ENCODE measurements around the gene TMEM217.

TMEM217 gene

DNA sequence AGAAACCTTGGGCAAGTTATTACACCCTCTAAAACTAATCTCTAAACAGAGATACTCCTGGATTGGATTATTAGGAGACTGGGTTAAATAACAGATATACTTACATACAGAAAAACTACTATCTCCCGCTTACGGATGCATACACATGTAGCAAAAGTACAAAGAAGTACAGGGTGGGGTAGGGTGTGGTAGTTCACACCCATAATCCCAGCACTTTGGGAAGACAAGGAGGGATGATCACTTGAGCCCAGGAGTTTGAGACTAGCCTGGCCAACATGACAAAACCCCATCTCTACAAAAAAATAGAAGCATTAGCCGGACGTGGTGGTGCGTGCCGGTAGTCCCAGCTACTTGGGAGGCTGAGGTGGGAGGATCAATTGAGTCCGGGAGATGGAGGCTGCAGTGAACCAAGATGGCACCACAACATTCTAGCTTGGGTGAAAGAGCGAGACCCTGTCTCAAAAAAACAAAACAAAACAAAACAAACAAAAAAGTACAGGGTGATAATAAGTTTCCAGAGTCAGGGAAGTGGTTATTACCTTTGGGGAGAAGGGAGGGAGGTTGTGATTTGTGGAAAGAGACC is 79.9 kb downstream of the TMEM217 start:
- no peak for DNase-seq

DNA sequence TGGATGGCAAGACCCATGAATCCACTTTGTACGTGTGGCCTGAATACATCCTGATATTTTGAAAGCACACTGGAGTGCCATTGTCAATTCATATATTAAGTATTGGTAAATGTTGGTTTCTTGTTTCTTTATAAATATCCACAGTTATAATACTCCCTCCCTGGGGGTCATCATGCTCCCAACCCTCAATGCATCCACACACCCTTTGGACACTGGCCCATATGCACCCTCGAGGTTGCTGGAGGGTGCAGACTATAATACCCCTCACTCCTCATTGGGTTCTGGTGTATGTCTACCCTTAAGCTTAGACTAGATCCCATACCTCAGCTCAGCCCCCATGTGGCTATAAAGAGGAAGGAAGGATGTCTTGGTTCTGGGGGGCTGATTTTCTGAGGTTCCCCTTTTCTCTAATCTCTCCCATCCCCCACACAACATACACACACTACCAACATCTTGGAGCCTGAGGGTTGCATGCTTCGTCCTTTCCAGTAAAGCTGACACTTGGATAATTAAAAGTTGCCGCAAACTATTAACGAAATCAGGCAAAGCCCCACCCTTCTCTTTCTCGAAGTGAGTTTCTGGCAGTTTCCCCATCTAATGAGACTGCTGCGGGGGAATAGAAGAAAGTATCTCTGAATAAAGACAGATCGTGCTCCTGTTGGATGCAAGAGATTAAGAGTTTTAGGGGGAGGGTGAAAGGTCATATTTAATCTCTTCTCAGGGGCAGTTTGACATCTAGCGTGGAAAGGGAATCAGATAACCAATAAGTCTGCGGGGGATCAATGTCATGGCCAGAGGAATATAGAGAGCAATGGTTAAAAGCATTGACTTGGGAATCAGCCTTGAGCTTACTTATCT is 80.6 kb downstream of the TMEM217 start:
- DNase-seq, result no peak

DNA sequence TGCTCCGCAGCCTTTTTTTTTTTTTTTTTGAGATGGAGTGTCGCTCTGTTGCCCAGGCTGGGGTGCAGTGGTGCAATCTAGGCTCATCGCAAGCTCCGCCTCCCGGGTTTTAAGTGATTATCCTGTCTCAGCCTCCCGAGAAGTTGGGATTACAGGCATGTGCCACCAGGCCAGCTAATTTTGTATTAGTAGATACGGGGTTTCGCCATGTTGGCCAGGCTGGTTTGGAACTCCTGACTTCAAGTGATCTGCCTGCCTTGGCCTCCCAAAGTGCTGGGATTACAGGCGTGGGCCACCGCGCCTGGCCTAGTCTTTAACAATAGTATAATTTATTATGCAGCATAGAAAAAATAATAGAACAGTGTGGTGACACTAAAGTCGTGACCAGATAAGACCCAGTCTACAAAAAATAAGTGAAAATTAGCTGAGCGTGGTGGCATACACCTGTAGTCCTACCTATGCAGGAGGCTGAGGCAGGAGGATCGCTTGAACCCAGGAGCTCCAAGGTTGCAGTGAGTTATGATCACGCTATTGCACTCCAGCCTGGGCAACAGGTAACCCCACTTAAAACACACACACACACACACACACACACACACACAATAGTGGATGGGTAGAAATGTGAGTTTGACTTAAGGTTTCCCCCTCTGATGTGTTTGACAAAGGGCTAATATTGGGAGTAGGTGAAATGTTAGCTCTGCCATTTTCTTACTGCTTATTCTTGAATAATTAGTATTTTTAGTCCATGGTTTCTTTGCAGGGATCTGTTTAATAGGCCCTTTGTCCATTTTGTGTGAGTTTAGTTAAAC is 81.5 kb downstream of the TMEM217 start:
- no peak for DNase-seq

DNA sequence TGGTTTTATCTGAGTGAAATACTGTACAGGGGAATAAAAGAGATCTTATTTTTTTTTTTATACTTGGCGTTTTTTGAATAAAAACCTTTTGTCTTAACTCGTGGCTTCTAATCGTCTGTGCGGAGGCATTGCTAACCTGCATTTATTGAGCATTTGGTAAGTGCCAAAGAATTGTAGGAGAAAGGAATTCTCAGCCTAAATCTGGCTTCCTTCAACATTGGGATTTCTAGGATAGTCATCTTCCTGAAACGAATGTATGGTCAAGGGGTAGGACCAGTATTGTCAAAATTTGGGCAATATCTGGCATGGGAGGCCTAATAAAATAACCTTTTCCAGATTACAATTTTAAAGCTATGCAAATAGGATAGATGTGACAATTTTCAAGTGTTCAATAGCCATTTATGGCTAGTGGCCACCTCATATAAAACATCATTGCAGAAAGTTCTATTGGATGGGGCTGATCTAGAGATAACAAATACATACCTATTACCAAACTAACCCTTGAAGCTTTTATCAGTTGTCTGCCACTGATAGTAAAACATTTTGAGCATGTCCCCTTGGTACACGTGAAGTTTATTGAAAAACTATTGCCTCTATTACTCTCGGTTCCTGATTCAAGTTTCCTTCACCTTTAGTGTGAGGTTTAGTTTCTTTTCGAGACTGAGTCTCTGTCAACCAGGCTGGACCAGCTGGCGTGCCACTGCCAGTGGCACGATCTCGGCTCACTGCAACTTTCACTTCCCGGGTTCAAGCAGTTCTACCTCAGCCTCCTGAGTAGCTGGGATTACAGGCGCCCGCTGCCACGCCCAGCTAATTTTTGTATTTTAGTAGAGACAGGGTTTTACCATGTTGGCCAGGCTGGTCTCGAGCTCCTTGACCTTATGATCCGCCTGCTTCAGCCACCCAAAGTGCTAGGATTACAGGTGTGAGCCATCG is 82.3 kb downstream of the TMEM217 start:
- DNase-seq, result no peak

DNA sequence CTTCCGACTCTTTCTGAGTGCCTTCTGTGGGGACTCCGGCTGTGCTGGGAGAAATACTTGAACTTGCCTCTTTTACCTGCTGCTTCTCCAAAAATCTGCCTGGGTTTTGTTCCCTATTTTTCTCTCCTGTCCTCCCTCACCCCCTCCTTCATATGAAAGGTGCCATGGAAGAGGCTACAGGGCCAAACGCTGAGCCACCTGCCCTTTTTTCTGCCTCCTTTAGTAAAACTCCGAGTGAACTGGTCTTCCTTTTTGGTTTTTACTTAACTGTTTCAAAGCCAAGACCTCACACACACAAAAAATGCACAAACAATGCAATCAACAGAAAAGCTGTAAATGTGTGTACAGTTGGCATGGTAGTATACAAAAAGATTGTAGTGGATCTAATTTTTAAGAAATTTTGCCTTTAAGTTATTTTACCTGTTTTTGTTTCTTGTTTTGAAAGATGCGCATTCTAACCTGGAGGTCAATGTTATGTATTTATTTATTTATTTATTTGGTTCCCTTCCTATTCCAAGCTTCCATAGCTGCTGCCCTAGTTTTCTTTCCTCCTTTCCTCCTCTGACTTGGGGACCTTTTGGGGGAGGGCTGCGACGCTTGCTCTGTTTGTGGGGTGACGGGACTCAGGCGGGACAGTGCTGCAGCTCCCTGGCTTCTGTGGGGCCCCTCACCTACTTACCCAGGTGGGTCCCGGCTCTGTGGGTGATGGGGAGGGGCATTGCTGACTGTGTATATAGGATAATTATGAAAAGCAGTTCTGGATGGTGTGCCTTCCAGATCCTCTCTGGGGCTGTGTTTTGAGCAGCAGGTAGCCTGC is 83.2 kb downstream of the TMEM217 start:
- DNase-seq, result no peak

DNA sequence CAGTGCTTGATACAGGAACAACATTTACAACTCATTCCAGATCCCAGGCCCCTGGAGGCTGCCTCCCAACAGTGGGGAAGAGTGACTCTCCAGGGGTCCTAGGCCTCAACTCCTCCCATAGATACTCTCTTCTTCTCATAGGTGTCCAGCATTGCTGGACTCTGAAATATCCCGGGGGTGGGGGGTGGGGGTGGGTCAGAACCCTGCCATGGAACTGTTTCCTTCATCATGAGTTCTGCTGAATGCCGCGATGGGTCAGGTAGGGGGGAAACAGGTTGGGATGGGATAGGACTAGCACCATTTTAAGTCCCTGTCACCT is 83.8 kb downstream of the TMEM217 start:
- DNase-seq, result no peak

DNA sequence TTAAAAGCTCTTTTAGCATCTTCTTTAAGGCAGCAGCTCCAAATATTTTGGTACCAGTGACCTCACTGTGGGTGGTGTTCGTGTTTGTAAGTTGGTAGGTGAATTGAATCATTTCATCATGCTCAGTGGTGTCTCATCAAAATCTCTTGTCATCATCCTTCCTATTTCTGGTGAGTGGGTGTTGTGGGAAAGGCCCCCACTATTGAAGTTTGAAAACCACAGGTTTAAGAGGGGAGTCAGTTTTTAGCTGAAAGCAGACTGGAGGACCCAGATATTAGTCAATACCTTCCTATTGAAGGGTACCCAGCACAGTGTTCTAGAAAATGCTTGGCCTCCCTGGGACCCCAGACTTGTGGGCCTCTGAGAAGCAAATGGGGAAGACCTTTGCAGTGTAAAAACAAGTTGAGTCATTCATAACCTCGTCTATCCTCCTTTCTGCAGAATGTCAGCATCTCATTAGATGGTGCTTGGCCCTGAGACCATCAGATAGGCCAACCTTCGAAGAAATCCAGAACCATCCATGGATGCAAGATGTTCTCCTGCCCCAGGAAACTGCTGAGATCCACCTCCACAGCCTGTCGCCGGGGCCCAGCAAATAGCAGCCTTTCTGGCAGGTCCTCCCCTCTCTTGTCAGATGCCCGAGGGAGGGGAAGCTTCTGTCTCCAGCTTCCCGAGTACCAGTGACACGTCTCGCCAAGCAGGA is 84.3 kb downstream of the TMEM217 start:
- DNase-seq, result no peak

DNA sequence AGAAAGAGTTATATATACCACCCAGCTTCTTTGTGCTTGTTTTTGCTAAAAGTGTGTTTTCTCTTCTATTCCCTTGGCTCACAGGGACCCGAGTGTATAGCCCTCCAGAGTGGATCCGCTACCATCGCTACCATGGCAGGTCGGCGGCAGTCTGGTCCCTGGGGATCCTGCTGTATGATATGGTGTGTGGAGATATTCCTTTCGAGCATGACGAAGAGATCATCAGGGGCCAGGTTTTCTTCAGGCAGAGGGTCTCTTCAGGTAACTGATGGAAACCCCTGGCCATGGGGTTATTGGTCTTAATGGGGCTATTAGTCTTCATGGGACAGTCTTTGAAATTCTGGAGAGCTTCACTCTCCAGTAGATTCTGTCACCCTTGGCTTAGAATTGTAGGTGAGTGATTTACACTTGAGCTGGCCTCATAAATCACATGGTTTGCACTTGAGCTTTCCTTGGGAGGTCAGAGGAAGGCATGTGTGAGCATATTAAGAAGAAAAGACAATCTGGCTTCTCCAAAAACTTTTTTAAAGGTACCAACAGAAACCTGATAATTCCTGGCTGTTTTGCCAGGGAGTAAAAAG is 84.9 kb downstream of the TMEM217 start:
- DNase-seq, result no peak

DNA sequence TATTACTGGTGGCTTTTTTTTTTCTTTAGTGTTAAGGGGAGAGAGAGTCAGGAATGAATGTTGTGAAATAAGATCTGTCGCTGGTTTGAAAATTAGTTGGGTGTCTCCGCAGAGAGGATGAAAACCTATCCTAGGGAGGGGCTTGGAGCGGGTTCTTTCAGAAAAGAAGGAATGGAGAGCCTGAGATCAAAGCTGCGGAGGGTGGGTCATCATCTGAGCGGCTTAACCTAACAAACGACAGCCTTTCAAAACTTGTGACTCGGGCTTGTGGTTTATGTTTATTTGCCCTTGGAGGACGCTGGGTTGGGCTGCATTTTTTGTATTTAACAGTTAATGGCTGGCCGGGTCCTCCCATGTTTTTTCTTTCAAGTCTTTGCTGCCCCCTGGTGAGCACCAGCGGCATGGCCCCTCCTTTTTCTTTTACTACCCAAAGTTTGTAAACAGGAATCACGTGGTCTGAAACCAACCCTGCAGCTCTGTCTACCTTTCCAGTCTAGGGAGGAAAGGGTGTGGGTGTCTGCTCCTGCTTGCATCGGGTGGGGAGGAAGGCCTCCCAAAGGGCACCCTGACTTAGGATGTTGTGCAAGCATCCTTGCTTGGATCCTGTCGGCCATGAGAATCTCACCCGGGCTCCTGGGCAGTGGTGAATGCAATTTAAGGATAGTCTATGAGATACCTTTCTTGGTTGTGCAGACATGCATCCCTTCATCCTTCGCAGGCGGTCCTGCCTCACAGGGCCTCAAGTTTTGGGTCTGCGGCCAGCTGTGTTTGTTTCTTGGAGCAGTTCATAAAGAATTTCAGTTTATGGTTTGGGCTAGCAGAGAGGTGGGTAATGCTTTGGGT is 85.8 kb downstream of the TMEM217 start:
- peak; percentile 91 for DNase-seq

DNA sequence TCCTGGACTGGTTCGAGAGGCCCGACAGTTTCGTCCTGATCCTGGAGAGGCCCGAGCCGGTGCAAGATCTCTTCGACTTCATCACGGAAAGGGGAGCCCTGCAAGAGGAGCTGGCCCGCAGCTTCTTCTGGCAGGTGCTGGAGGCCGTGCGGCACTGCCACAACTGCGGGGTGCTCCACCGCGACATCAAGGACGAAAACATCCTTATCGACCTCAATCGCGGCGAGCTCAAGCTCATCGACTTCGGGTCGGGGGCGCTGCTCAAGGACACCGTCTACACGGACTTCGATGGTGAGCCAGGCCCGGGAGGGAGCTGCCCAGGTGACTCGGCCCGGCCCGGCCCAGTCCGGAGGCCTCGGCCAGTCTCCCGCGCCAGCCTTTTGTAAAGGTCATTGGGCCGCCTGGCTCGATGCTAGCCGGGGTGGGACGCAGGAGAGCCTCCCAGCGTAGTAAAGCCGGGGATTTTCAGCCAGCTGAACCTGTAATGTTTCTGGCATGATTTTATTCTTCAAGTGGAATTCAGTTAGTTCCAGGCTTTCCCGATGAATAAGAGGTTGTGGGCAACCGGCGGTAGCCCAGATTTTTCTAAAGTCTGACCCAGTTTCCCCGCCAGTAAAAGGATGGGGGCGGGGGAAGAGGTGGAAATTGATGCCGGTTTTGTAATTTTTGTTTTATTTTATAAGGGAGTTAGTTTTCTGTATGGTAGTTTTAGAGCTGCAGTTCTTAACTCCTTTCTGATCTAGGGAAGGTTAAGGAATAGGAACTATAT is 86.6 kb downstream of the TMEM217 start:
- DNase-seq, result peak; percentile 52

DNA sequence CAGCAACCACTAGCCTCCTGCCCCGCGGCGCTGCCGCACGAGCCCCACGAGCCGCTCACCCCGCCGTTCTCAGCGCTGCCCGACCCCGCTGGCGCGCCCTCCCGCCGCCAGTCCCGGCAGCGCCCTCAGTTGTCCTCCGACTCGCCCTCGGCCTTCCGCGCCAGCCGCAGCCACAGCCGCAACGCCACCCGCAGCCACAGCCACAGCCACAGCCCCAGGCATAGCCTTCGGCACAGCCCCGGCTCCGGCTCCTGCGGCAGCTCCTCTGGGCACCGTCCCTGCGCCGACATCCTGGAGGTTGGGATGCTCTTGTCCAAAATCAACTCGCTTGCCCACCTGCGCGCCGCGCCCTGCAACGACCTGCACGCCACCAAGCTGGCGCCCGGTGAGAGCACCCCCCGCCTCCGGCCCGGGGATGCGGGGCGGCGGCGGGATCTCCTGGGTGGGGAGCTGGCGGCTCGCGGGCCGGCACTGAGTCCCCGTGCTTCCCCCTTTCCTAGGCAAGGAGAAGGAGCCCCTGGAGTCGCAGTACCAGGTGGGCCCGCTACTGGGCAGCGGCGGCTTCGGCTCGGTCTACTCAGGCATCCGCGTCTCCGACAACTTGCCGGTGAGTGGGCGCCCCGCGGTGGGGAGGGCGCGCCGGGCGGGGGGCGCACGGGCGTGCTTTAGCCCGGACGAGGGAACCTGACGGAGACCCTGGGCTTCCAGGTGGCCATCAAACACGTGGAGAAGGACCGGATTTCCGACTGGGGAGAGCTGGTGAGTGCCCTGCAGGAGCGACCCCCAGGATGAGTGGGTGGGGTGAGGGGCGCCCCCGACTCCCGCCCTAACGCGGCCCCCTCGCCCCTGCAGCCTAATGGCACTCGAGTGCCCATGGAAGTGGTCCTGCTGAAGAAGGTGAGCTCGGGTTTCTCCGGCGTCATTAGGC is 87.4 kb downstream of the TMEM217 start:
- peak; percentile 29 for DNase-seq

DNA sequence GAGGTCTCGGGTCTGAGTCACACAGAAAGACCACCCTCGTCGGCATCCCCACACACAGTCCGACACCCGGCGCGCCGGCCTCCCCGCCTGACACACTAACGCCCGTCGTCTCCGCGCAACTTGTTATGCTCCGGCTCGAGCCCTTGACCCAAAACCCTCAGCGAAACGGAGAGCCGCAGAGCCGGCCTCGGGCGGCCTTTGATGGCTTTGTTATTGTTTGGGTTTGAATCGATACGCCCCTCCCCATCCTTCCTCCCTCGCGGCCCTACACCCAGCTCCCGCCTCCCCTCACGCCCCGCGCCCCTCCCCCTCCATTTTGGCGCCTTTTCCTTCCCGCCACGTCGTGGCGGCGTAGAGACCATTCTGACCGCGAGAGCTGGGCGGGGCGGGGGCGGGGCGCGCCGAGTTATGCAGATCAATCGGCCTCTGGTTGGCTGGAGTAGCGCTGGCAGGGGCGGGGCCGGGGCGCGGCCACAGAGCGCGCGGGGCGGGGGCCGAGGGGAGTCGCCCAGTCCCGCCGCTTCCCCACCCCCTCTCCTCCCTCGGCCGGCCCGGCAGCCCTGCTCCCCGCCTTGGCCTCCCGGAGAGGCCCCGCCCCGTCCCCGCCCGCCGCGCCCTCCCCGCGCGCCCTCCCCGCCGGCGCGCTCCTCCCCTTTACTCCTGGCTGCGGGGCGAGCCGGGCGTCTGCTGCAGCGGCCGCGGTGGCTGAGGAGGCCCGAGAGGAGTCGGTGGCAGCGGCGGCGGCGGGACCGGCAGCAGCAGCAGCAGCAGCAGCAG is 88.3 kb downstream of the TMEM217 start, which contains the start of gene PIM1:
TSS of gene PIM1 (plus strand) at position 657 of the 777 bp plus-strand sequence. CDS start 424 bp downstream, outside the sequence.
- DNase-seq, result peak; percentile 97

DNA sequence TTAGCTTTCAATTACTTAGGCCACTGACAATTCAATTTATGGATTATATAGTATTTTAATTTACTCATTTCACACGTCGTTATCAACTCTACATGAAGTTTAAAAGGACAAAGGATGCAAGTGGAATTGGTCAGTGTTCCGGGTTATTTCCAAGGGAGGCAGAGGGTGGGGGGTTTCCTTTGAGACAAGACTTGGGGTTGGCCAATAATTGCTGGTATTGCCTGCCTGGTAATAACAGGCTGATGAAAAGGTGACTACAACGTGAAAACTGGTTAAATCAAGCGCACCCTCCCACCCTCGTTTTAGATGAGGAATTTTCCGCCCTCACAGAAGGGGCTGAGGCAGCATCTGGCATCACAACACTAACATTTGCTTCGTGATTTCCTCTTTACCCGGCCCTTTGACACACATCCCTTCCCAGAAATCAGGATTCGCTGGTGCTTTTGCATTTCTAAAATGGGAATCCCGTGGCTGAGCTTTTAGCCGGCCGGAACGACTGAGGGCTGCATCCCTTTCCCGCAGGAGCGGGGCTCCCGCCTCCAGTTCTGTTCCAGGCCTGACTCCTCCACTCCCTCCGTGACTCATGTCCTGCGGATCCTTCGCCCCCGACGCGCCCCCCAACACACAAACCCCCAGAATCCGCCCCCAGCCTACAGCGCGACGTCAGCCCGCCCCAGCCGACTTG is 89.0 kb downstream of the TMEM217 start:
- peak; percentile 73 for DNase-seq

DNA sequence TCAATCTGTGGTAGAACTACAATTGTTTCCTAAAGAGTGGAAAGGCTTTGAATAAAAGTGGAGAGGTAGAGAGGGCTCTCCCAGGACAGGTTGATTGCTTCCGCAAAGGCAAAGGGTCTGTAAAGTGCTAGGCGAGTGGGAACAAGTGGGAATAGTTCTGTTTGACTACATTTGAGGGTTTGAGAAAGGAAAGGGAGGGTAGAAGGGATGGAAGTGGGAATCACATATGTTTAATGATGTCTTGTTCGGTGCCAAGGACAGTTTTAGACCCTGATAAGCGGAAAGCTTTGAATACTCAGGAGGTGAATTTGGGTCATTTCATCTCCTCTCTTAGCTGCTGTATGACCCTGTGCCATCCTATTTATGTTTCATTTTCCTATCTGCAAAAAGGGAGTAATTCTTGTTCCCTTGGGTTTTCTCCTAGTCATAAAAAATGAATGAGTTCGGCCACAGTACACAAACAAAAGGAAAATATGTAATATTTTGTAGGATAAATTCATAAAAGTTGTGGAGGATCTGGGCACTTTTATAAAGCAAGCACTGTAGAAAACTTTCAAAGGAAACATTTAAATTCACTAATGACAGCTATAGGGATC is 89.7 kb downstream of the TMEM217 start:
- DNase-seq, result no peak

DNA sequence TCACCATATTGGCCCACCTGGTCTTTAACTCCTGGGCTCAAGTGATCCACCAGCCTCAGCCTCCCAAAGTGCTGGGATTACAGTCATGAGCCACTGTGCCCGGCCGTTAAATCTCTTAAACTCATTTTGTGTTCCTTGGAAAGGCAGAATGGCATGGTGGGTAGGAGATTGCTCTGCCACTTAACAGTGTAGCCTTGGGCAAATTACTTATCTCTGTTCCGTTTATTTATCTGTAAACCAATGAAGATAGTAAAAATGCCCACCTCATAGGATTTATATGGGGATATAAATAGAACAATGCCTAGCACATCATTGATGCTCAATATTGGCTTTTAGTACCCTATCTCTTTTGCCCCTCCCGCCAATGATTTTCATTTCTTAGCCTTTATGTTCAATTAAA is 95.2 kb downstream of the TMEM217 start:
- no peak for DNase-seq
